Hepatocyte (in vitro differentiated cells): ENCODE measurements around the gene CRNN. TPM values are rescaled to one million over a fixed set of nuclear protein-coding genes. Genes with fewer than 3 reads are reported as not detected.

ENCODE experiments used
- DNase-seq: peaks from one replicate; pipeline ENCODE4 v3.0.0-alpha.2; 2016; ENCODE audit warnings: low spot score
- H2AFZ ChIP-seq: fragments of 200-600 bp; sonication (generic); 2 replicates; pipeline ENCODE4 v1.6.0; 2016; ENCODE audit warnings: antibody characterized with exemption, mild to moderate bottlenecking
- H3K27ac ChIP-seq: fragments of 200-600 bp; sonication (generic); 2 replicates; pipeline ENCODE4 v1.5.1; 2016; ENCODE audit warnings: mild to moderate bottlenecking
- H3K27me3 ChIP-seq: fragments of 200-600 bp; sonication (generic); 2 replicates; pipeline ENCODE4 v1.6.1; 2016
- H3K36me3 ChIP-seq: fragments of 200-600 bp; sonication (generic); replicated peaks from 2 replicates; pipeline ENCODE4 v1.5.1; 2016; ENCODE audit warnings: low read depth; ENCODE audit not compliant: insufficient read depth
- H3K4me1 ChIP-seq: fragments of 200-600 bp; sonication (generic); 2 replicates; pipeline ENCODE4 v1.5.1; 2016; ENCODE audit warnings: mild to moderate bottlenecking, moderate library complexity; ENCODE audit not compliant: insufficient read depth
- H3K4me2 ChIP-seq: fragments of 200-600 bp; sonication (generic); 2 replicates; pipeline ENCODE4 v1.6.0; 2016
- H3K4me3 ChIP-seq: fragments of 200-600 bp; sonication (generic); 2 replicates; pipeline ENCODE4 v1.5.1; 2016; ENCODE audit warnings: mild to moderate bottlenecking
- H3K79me2 ChIP-seq: fragments of 200-600 bp; sonication (generic); 2 replicates; pipeline ENCODE4 v1.6.0; 2017; ENCODE audit warnings: mild to moderate bottlenecking
- H3K9me2 ChIP-seq: fragments of 200-600 bp; sonication (generic); replicated peaks from 2 replicates; pipeline ENCODE4 v1.6.0; 2017; ENCODE audit warnings: mild to moderate bottlenecking; ENCODE audit not compliant: insufficient read depth
- H3K9me3 ChIP-seq: fragments of 200-600 bp; sonication (generic); 2 replicates; pipeline ENCODE4 v1.5.1; 2016; ENCODE audit warnings: low read depth, mild to moderate bottlenecking
- H4K20me1 ChIP-seq: fragments of 200-600 bp; sonication (generic); 2 replicates; pipeline ENCODE4 v1.6.0; 2016; ENCODE audit warnings: mild to moderate bottlenecking; ENCODE audit not compliant: insufficient read depth, poor library complexity, severe bottlenecking
- CTCF ChIP-seq: fragments of 200-600 bp; sonication (generic); IDR thresholded peaks from 2 replicates; pipeline ENCODE4 v1.5.1; 2016; ENCODE audit warnings: antibody characterized with exemption, mild to moderate bottlenecking; ENCODE audit not compliant: poor library complexity
- EZH2 ChIP-seq: fragments of 200-600 bp; sonication (generic); IDR thresholded peaks from 2 replicates; pipeline ENCODE4 v1.6.1; 2016; ENCODE audit warnings: antibody characterized with exemption, mild to moderate bottlenecking, borderline replicate concordance
- EZH2phosphoT487 ChIP-seq: fragments of 200-600 bp; sonication (generic); IDR thresholded peaks from one replicate; pipeline ENCODE4 v1.6.1; 2018; ENCODE audit warnings: antibody characterized with exemption, mild to moderate bottlenecking, low read depth, moderate library complexity; ENCODE audit not compliant: unreplicated experiment, severe bottlenecking
- WGBS: methylation state at CpG from one replicate; pipeline ENCODE4 v1.1.6; 2016; ENCODE audit warnings: low lambda C conversion rate; ENCODE audit errors: missing lambda C conversion rate; 5-methylcytosine and 5-hydroxymethylcytosine counted together
- polyA plus RNA-seq: library from polyadenylated mRNA; unstranded; fragments of >200 nt; fragmentation: Nextera tagmentation; extraction: Ambion mirVana; gene quantifications from 2 replicates; pipeline ENCODE4 v1.2.1, GENCODE V29; 2016
- total RNA-seq: library from RNA; depleted of rRNA; stranded (reverse); fragments of >200 nt; gene quantifications from 2 replicates; pipeline ENCODE4 v1.2.3, GENCODE V29; 2014

Gene CRNN
- total and polyA plus RNA-seq, 2 experiments from 2014 or later = not detected

GRCh38 chr1:152392909-152393308 lies 21.2 kb downstream of the CRNN start:
- Histone ChIP-seq H3K27me3 (no peaks in the 10 kb centered on the region), H3K4me1 (no peaks in the 10 kb centered on the region), H3K4me2 (no peak overlapping the region), H3K9me2 (no peaks in the 10 kb centered on the region), H3K9me3 (no peaks in the 10 kb centered on the region), H3K36me3 (no peaks in the 10 kb centered on the region), H4K20me1 (no peaks in the 10 kb centered on the region), H3K27ac (no peak overlapping the region), H3K79me2 (no peaks in the 10 kb centered on the region), H2AFZ (no peak overlapping the region), H3K4me3 (no peak overlapping the region)
- DNase-seq = no peak
- TF ChIP-seq EZH2 (no peak), CTCF (no peak), EZH2phosphoT487 (no peak)
- WGBS = 60% methylated on average over 2 of the region's 2 CpGs

- Histone ChIP-seq H3K27me3 (no peaks in the 10 kb centered on the region), H3K36me3 (peaks cover 3% of the 10 kb centered on the region), H3K27ac (no peak overlapping the region), H3K9me3 (peaks cover 4% of the 10 kb centered on the region), H4K20me1 (no peaks in the 10 kb centered on the region), H3K9me2 (no peaks in the 10 kb centered on the region), H3K79me2 (no peaks in the 10 kb centered on the region), H3K4me2 (no peak overlapping the region), H3K4me1 (no peaks in the 10 kb centered on the region), H2AFZ (no peak overlapping the region), H3K4me3 (no peak overlapping the region)
- TF ChIP-seq CTCF (no peak), EZH2phosphoT487 (no peak), EZH2 (no peak)
- WGBS = 71% methylated on average over 4 of the region's 4 CpGs
- no peak for DNase-seq
These were observed 25.2 kb downstream of the CRNN start for GRCh38 chr1:152388889-152389288.

- H3K9me2 ChIP-seq = no peaks in the 10 kb centered on the region
- H3K4me1 ChIP-seq = no peaks in the 10 kb centered on the region
- H3K27me3 ChIP-seq = no peaks in the 10 kb centered on the region
- H3K4me2 ChIP-seq = no peak overlapping the region
- no peaks in the 10 kb centered on the region for H4K20me1 ChIP-seq
- no peak overlapping the region for H2AFZ ChIP-seq
- no peak for DNase-seq
- H3K27ac ChIP-seq = no peak overlapping the region
- H3K9me3 ChIP-seq = peaks cover 4% of the 10 kb centered on the region
- no peaks in the 10 kb centered on the region for H3K79me2 ChIP-seq
- H3K4me3 ChIP-seq = no peak overlapping the region
- peaks cover 3% of the 10 kb centered on the region for H3K36me3 ChIP-seq
- WGBS = 69% methylated on average over 2 of the region's 2 CpGs
- no peak for TF ChIP-seq EZH2phosphoT487
- no peak for TF ChIP-seq CTCF
- TF ChIP-seq EZH2 = no peak
These were observed 27.1 kb downstream of the CRNN start for GRCh38 chr1:152386940-152387339.

- peaks cover under 1% of the 10 kb centered on the region for H3K9me3 ChIP-seq
- H3K27me3 ChIP-seq = no peaks in the 10 kb centered on the region
- no peak for TF ChIP-seq EZH2
- TF ChIP-seq EZH2phosphoT487 = no peak
- no peak for TF ChIP-seq CTCF
- no peaks in the 10 kb centered on the region for H3K79me2 ChIP-seq
- DNase-seq = no peak
- no peak overlapping the region for H2AFZ ChIP-seq
- H3K4me2 ChIP-seq = no peak overlapping the region
- no peak overlapping the region for H3K4me3 ChIP-seq
- WGBS = 78% methylated on average over 16 of the region's 16 CpGs
- H3K27ac ChIP-seq = no peak overlapping the region
- no peaks in the 10 kb centered on the region for H3K4me1 ChIP-seq
- no peaks in the 10 kb centered on the region for H3K9me2 ChIP-seq
- no peaks in the 10 kb centered on the region for H4K20me1 ChIP-seq
- no peaks in the 10 kb centered on the region for H3K36me3 ChIP-seq
These were observed 33.1 kb downstream of the CRNN start for GRCh38 chr1:152380932-152381331.
